ENCODE data around the gene ZNF467.

Gene ZNF467

GRCh38 chr7:149723795-149724495, 49.4 kb downstream of the ZNF467 start:
- no peak for DNase-seq

DNA sequence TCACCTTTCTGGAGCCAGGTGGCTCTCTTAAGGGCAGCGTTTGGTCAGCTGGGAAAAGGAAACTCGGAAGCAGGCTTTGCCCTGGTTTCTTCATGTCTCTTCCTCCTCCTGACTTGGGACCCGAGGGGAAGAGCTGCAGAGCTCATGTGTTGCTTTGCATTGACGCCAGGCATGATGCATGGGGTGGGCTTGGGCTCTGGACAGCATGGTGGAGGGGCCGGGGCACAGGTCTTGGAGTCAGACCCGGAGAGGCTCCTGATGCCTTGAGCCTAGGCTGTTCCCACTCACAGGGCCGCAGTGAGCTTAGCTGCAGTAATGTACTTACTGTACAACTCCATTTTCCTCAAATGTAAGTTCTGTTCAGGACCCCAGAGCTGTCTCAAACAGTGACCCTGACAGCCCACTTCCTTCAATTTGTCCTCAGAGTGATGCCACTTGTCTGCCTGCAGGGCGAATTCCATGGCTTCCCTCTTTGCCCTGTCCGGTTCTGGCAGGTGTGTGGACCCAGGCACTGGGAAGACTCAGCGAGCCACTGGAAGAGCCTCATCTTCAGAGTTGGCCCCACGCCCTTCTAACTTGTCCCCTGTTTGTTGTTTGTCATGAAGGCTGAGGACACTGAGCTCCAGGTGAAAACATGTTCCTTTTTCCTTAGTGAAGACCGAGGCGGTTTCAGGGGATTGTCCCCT, 50.2 kb downstream of the ZNF467 start:
- no peak for DNase-seq

- peak; percentile 22 for DNase-seq
These were observed 50.9 kb downstream of the ZNF467 start for GRCh38 chr7:149722356-149722957.

GRCh38 chr7:149721084-149721601, 52.2 kb downstream of the ZNF467 start:
- no peak for DNase-seq

DNA sequence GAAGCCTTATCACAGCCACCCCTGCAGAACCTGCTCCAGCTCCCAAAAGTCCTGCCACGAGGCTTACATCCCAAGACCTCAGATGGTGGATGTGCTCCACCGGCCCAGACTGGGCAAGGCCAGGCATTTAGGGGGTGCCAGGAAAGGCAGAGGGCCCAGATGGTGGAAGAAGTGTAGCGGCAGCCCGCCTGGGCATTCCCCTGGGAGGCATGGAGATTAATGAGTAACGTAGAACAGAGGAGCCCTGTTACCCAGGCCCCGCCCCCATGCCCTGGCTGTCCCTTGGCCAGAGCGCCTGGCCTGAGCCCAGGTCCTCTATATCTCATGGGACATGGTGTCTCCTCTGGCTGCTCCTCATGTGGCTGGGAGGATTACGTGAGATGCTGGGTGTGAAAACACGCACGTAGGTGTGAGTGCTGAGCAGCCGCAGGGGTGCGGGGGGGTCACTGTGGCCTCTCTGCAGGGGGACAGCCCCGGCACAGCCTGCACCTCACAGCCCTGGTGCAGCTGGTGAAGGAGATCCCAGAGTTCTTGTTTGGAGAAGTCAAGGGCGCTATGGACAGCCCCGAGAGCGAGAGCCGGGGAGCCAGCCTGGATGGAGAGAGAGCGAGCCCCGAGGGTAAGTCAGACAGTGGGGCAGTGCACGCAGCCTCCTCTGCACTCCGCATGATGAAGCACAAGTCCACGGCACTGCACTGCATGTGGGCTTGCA, 52.9 kb downstream of the ZNF467 start:
- DNase-seq, result no peak

- DNase-seq, result no peak
These were observed 53.5 kb downstream of the ZNF467 start for GRCh38 chr7:149719912-149720335.

GRCh38 chr7:149719050-149719899, 54.1 kb downstream of the ZNF467 start:
- DNase-seq, result no peak

- DNase-seq, result no peak
These were observed 54.7 kb downstream of the ZNF467 start for GRCh38 chr7:149718730-149719049.

DNA sequence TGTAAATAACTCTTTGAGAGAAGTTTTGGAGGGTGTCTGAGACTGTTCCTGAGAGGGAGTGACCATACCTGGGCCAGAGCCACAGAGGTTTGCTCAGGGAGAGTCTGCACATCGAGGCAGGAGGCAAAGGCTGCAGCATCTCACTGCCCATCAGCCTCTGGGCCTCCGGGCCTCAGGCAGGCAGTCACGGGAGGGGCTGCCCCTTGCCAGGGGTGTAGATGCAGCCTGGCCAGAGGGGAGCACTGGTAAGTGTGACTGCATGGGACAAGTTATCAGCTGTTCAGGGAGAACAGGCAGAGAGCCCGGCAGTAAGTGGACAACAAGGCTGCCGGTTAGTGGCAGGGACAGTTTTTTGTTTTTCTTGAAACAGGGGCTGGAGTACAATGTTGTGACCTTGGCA, 55.9 kb downstream of the ZNF467 start:
- no peak for DNase-seq

- no peak for DNase-seq
These were observed 56.5 kb downstream of the ZNF467 start for GRCh38 chr7:149716932-149717307.

DNA sequence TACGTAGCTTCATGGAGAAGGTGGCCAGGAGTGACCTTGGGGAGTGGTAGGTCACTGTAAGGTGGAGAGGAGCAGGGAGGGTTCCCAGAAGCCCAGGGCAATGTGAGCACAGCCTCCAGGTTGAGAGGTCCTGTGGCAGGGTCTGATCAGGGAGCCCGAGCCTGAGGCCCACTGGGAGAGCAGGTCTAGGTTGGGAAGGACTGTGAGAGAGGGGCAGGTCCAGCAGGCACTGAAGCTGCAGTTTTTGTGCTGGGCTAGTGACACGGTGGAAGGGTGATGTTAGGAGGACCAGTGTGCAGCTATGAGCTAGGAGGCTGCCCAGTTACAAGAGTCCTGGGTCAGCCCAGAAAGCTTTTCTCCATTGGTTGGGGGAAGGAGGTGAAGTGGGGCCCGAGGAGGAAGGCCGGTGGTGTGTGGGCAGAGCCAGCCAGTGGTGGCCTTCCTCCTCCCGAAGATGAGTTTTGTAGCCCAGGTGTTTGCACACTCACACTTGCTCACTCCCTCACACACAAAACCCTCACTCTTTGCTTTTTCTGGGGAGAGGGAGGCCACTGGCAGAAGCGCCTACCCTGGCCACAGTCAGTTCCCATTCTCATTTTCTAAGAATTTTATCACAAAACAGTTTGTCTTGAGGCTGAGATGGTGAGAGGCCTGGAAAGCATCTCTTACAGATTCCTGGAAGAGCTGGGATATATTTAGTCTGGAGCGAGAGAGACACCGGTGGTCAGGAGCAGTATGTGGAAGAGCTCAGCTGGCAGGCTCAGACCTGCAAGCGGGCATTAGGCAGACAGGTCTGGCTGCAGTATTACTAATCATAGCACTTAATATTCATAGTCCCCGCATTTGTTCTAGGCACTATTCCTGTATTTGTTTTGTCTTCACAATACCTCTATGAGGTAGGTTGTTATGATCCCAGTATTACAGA, 57.1 kb downstream of the ZNF467 start:
- no peak for DNase-seq

DNA sequence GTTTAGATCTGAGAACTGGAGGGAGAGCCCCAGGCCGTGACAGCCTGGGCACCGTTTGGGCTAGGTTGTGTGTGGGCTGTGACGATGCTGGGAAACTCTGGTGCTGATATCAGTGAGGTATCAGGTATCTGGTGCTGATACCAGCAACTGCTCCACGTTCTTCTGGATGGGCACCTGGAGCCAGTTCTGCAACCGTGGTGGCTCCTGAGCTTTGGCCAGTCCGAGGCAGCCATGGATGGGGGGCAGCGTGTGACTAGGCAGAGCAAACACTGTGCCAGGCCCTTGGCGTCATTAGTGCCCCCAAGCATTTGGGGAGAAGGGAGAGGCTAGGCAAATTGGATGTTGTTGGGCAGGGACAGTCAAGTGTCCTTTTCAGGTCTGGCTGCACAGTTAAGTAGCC, 57.9 kb downstream of the ZNF467 start:
- no peak for DNase-seq

DNA sequence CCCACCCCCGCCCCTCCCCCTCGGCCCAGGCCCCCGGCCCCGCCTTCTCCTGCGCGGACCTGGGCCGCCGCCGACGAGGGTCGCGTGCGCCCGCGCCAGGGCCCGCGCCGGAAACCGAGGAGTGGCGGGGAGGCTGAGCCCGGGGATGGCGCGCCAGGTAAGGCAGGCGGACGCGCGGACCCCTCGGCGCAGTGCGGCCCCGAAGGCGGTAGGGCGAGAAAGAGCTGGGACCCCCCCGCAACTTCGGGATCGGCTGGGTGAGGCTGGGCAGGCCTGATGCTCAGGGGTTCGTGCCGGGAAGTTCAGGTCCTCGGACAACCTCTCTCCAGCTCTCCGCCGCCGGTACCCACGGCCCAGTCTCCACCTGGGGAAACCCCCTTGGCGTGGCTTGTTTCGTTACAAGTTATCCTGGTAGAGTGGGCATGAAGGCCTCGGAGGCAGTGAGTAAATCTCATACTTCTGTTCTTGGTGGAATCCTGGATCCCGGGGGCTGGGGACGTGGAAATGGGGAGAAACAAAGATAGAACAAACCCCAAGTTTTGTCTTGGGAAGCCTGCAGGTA, 58.4 kb downstream of the ZNF467 start:
- DNase-seq, result no peak
